Ovary (tissue), 3 donors: ENCODE results near the gene CSTPP1.
"Not testable (repeated sequence)": the region's sequence is repeated elsewhere in the genome, so short reads cannot be mapped to it uniquely, and the experiment has no call there.

Source experiments
- POLR2A ChIP-seq: fragments of 450-650 bp; IDR thresholded peaks from one replicate; pipeline ENCODE4 v1.6.1; 2017; ENCODE audit warnings: antibody characterized with exemption, mild to moderate bottlenecking, moderate library complexity
- TF ChIP-seq, protein P1 (sequence below), 3 donors: fragments of 450-650 bp in 2 of 3; fragments of 200-600 bp in 1 of 3; IDR thresholded peaks; one replicate each; pipeline versions ENCODE4 v1.5.1 to v1.8.0; 2016 to 2022; ENCODE audit warnings: antibody characterized with exemption in 3 of 3, mild to moderate bottlenecking in 1 of 3
- donor health status: DM: no; HTN: no; CAD: no.

DNA sequence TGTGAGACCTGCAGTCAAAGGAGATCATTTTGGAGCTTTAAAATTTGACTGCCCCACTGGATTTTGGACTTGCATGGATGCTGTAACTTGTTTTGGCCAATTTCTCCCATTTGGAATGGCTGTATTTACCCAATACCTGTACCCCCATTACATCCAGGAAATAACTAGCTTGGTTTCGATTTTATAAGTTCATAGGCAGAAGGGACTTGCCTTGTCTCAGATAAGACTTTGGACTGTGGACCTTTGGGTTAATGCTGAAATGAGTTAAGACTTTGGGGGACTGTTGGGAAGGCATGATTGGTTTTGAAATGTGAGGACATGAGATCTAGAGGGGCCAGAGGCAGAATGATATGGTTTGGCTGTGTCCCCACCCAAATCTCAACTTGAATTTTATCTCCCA lies 7.9 kb upstream of the CSTPP1 start:
- not testable (repeated sequence) for TF ChIP-seq POLR2A
- TF ChIP-seq, protein P1, sequence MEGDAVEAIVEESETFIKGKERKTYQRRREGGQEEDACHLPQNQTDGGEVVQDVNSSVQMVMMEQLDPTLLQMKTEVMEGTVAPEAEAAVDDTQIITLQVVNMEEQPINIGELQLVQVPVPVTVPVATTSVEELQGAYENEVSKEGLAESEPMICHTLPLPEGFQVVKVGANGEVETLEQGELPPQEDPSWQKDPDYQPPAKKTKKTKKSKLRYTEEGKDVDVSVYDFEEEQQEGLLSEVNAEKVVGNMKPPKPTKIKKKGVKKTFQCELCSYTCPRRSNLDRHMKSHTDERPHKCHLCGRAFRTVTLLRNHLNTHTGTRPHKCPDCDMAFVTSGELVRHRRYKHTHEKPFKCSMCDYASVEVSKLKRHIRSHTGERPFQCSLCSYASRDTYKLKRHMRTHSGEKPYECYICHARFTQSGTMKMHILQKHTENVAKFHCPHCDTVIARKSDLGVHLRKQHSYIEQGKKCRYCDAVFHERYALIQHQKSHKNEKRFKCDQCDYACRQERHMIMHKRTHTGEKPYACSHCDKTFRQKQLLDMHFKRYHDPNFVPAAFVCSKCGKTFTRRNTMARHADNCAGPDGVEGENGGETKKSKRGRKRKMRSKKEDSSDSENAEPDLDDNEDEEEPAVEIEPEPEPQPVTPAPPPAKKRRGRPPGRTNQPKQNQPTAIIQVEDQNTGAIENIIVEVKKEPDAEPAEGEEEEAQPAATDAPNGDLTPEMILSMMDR (IDR thresholded peaks at IDR 0.05) = not testable (repeated sequence)
